Suprapubic skin (tissue), 4 donors: ENCODE measurements around the gene SLC47A2. TPM values are rescaled to one million over a fixed set of nuclear protein-coding genes. Genes with fewer than 3 reads are reported as not detected.

Source experiments
- DNase-seq, 2 donors: peaks; one replicate each; pipeline ENCODE4 v3.0.0-alpha.2; 2019; ENCODE audit warnings: low spot score in 2 of 2
- H3K27ac ChIP-seq: fragments of 200-600 bp; sonication (generic); one replicate; pipeline ENCODE4 v1.5.1; 2019
- H3K27me3 ChIP-seq: fragments of 200-600 bp; sonication (generic); one replicate; pipeline ENCODE4 v1.5.1; 2019
- H3K36me3 ChIP-seq: fragments of 200-600 bp; sonication (generic); one replicate; pipeline ENCODE4 v1.5.1; 2019
- H3K4me1 ChIP-seq: fragments of 200-600 bp; sonication (generic); one replicate; pipeline ENCODE4 v1.5.1; 2019
- H3K4me3 ChIP-seq: fragments of 200-600 bp; sonication (generic); one replicate; pipeline ENCODE4 v1.5.1; 2019; ENCODE audit warnings: mild to moderate bottlenecking
- H3K9me3 ChIP-seq: fragments of 200-600 bp; sonication (generic); one replicate; pipeline ENCODE4 v1.5.1; 2019
- CTCF ChIP-seq, 2 donors: fragments of 200-600 bp in 1 of 2; fragments of 450-650 bp in 1 of 2; sonication (generic) in 1 of 2; IDR thresholded peaks; one replicate each; pipeline ENCODE4 v1.5.1; 2016 to 2019; ENCODE audit warnings: antibody characterized with exemption in 2 of 2, mild to moderate bottlenecking in 1 of 2, moderate library complexity in 1 of 2
- EP300 ChIP-seq: sonication (generic); formaldehyde crosslinking; IDR thresholded peaks from one replicate; pipeline ENCODE4 v1.6.1; 2017; ENCODE audit warnings: antibody characterized with exemption
- POLR2A ChIP-seq, 2 donors: fragments of 450-650 bp; IDR thresholded peaks; one replicate each; pipeline ENCODE4 v1.6.1; 2017; ENCODE audit warnings: antibody characterized with exemption in 2 of 2, mild to moderate bottlenecking in 2 of 2, moderate library complexity in 2 of 2
- POLR2AphosphoS5 ChIP-seq, 3 donors: sonication (generic); formaldehyde crosslinking; IDR thresholded peaks; one replicate each; pipeline ENCODE4 v1.6.1; 2017; ENCODE audit warnings: antibody characterized with exemption in 3 of 3
- WGBS: methylation state at CpG from one replicate; pipeline ENCODE4 v1.1.5; 2018; 5-methylcytosine and 5-hydroxymethylcytosine counted together
- total RNA-seq, 4 donors: library from RNA; depleted of rRNA; stranded (reverse); fragments of >200 nt; gene quantifications; one replicate each; pipeline ENCODE4 v1.1.0, GENCODE V29; 2016

SLC47A2 gene
- total RNA-seq, 4 donors from 2014 or later: 0.96 to 7.9 (median 2.5) TPM; not detected in 1

- H3K9me3 ChIP-seq: no peaks in the 10 kb centered on the region
- H3K36me3 ChIP-seq: no peaks in the 10 kb centered on the region
- peaks cover 40% of the 10 kb centered on the region for H3K4me1 ChIP-seq
- no peak for DNase-seq
- H3K4me3 ChIP-seq: no peak overlapping the region
- no peak overlapping the region for H3K27ac ChIP-seq
- TF ChIP-seq POLR2A (IDR thresholded peaks at IDR 0.05) (no peak), CTCF (IDR thresholded peaks at IDR 0.05) (no peak), EP300 (no peak), POLR2AphosphoS5 (IDR thresholded peaks at IDR 0.05) (no peak)
- 93% methylated on average over 13 of the region's 13 CpGs for WGBS
- no peaks in the 10 kb centered on the region for H3K27me3 ChIP-seq
Observed at GRCh38 chr17:19705201-19705600, 11.2 kb downstream of the SLC47A2 start.

- Histone ChIP-seq H3K36me3 (no peaks in the 10 kb centered on the region), H3K27ac (no peak overlapping the region), H3K9me3 (no peaks in the 10 kb centered on the region), H3K27me3 (no peaks in the 10 kb centered on the region), H3K4me1 (peaks cover 33% of the 10 kb centered on the region), H3K4me3 (no peak overlapping the region)
- 75% methylated on average over 9 of the region's 17 CpGs for WGBS
- DNase-seq: no peak
- TF ChIP-seq POLR2AphosphoS5 (IDR thresholded peaks at IDR 0.05): no peak
- TF ChIP-seq CTCF (IDR thresholded peaks at IDR 0.05): no peak
- no peak for TF ChIP-seq EP300
- no peak for TF ChIP-seq POLR2A (IDR thresholded peaks at IDR 0.05)
Observed at GRCh38 chr17:19703828-19704613, 12.4 kb downstream of the SLC47A2 start.

GRCh38 chr17:19703106-19703827, 13.1 kb downstream of the SLC47A2 start:
- no peak overlapping the region for H3K27ac ChIP-seq
- TF ChIP-seq POLR2A (IDR thresholded peaks at IDR 0.05) (no peak), POLR2AphosphoS5 (IDR thresholded peaks at IDR 0.05) (no peak), CTCF (IDR thresholded peaks at IDR 0.05) (no peak), EP300 (no peak)
- H3K4me1 ChIP-seq: peaks cover 33% of the 10 kb centered on the region
- DNase-seq: no peak
- no peak overlapping the region for H3K4me3 ChIP-seq
- H3K27me3 ChIP-seq: no peaks in the 10 kb centered on the region
- H3K9me3 ChIP-seq: no peaks in the 10 kb centered on the region
- H3K36me3 ChIP-seq: no peaks in the 10 kb centered on the region
- 78% methylated on average over 1 of the region's 10 CpGs for WGBS

GRCh38 chr17:19702217-19702641, 14.2 kb downstream of the SLC47A2 start:
- no peak for DNase-seq
- no peaks in the 10 kb centered on the region for H3K27me3 ChIP-seq
- no peak overlapping the region for H3K27ac ChIP-seq
- WGBS: 70% methylated on average over 4 of the region's 4 CpGs
- peaks cover 24% of the 10 kb centered on the region for H3K4me1 ChIP-seq
- no peak overlapping the region for H3K4me3 ChIP-seq
- no peak for TF ChIP-seq CTCF (IDR thresholded peaks at IDR 0.05)
- no peak for TF ChIP-seq POLR2AphosphoS5 (IDR thresholded peaks at IDR 0.05)
- no peak for TF ChIP-seq EP300
- no peak for TF ChIP-seq POLR2A (IDR thresholded peaks at IDR 0.05)
- no peaks in the 10 kb centered on the region for H3K9me3 ChIP-seq
- H3K36me3 ChIP-seq: no peaks in the 10 kb centered on the region
